ENCODE data around the gene GZMB.
A peak's percentile ranks its signal among the peaks of the same experiment; 100 is the strongest.
"Not testable (repeated sequence)": the region's sequence is repeated elsewhere in the genome, so short reads cannot be mapped to it uniquely, and the experiment has no call there.

The GZMB gene

GRCh38 chr14:24634158-24634557 is at the start of gene GZMB:
Gene GZMB (minus strand): TSS chr14:24634190. CDS start chr14:24634160, 30 bp downstream.
- peak; percentile 87 for DNase-seq

GRCh38 chr14:24681056-24681455 is 47.1 kb upstream of the GZMB start:
- no peak for DNase-seq

DNA sequence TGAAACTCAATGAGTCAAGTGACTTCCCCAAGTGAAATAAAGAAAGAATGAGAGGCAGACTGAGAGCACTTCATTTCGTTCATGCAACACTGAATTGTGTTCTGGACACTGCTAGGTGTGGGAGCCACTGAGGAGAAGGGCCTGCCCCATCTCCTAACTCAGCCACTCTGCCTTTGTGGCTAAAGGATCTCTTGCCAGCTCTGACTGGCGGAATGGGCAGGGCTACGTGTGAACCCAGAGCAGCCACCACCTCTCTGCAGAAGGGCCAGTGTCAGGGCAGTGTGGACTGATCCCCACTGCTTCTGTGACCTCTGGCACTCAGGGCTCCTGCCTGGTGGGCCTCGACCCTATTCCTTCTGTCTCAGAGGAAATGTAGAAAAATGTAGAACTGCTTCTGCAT is 46.5 kb upstream of the GZMB start:
- DNase-seq, result no peak

- no peak for DNase-seq
Measured at GRCh38 chr14:24679248-24679961, 45.4 kb upstream of the GZMB start.

GRCh38 chr14:24678801-24679247 is 44.8 kb upstream of the GZMB start:
- peak; percentile 94 for DNase-seq

DNA sequence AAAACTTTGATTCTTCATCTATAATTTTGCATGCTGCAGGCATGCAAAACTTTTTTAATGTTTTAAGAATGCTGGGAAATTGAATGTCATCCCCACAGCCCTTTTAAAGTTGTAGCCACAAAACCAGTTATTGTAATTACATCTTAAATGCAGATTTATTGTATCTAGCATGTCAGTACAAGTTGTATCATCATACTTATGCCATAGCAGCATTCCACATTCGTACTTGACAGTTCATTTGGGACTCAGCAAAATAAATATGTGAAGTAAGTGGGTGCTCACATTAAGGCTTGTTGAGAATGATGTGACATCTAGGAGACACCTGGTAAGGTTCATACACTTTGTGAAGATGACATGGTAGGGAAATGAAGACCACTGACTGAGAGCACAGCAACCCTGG is 44.0 kb upstream of the GZMB start:
- DNase-seq, result no peak

- peak; percentile 76 for DNase-seq
Measured at GRCh38 chr14:24674204-24674970, 40.4 kb upstream of the GZMB start.

- peak; percentile 93 for DNase-seq
Measured at GRCh38 chr14:24673534-24674203, 39.7 kb upstream of the GZMB start.

DNA sequence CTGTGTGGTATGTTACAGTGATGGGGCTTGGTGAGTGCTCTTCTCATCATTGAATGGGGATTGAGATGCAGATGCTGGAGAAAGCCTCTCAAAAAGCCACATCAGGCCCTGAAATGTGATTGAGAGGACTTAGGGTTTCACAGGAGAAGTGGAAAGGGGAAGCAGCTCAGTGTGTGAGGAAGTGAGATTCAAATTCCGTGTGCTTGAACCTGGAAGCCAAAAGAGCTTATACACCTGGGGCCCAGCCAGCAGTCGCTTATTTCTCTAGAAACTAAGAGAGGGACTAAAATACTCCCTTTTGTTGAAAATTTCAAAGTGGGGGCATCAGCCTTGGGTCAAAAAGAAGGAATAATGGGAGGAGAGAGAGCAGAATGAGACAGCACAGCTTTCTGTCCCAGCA is 39.1 kb upstream of the GZMB start:
- peak; percentile 24 for DNase-seq

DNA sequence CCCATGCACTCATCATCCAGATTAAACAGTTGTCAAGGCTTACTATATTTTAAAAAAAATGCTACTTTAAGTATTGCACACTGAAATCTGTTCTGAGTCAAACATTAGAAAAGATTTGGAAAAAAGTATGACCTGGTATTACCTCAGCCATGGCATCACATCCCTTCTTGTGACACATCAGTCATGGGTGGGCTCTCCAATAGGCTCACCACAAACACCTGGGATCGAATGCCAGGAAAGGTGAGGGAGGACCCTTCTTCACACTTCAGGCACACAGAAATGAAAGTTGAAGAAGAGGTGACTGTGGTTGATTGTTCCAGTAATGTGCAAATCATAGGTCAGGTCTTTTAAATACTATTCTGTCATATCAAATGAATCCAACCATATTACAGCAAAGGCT is 36.6 kb upstream of the GZMB start:
- DNase-seq, result peak; percentile 69

DNA sequence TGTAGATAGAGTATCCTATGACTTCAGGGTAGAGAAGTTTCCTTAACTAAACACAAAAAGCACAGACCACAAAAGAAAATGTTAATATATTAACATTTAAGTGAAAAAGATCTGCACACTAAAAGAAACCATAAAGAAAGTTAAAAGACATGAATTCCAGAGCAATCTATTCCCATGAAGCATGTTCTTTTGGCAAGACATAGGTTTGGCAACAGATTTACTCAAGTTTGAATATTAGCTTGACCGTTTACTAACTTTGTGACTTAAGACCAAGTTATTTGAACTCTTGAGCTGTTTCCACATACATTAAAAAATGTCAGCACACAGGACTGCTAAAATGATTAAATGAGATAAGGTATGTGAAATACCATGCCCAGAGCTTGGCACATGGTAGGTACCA is 35.7 kb upstream of the GZMB start:
- DNase-seq, result no peak

DNA sequence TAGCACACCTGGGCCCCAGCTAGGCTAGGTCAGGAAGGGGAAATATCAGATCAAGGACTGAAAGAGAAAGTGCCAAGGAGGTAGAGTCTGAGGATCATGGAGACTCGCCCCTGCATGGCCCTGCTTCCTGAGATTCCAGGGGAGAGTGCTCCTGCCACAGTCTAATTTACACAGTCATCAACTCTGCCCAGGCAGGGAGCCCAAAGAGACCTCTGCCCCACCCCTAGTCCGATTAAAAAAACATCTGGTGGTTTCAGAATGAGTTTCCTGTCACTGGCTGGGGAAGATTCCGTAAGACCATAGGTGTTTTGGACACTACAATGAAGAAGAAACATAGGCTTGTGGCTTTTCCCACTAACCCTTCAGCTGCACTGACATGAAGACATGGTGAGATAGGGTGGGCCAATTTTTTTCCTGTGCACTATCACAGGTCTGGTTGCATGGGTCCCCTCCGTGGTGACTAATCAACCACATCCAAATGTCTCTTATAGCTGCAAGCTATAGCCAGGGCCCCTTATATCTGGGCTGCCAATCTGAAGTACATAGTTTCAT is 31.5 kb upstream of the GZMB start:
- DNase-seq, result peak; percentile 90

DNA sequence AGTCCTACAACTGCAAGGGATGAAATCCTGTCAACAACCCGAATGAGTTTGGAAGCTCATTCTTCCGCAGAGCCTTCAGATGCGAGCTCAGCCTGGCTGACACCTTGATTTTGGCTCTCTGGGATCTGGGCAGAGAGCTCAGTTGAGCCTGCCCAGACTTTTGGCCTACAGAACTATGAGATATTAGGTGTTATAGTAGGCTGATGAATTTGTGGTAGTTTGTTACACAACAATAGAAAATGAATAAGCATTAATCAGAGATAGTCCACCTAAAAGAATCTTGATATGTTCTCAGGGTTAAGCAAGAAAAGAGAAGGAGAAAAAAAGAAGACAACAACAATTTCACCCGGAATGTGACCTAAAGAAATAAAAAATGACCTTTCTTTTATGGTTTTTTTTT is 30.4 kb upstream of the GZMB start:
- DNase-seq, result no peak

GRCh38 chr14:24662753-24663152 is 28.8 kb upstream of the GZMB start:
- peak; percentile 20 for DNase-seq

DNA sequence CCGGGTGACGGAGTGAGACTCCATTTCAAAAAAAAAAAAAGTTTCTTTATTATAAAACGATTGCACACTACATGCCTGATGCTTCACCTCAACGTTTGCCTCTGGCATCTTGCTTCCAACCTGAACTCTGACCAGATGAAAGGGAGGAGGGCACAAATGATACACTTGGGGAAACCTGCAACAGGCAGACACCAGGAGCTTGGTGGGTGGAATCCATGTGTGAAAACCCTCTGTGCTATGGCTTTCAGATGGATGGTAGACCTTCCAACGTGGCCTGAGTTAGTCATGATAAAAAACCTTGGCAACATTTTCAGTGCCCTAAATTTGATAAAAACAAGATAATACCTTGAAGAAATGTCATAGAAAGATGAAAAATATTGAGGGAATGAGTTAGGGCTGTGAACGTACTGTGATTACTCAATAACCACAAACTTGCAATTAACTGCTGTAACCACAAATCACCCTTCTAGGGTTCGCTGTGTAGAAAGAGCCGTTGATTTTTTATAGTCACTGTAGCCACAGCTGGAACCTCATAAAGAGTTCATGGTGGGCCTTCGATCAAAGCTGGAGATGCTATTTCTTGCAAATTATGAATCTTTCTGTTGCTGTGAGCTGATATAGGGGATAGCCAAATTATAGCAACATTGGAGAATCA is 26.1 kb upstream of the GZMB start:
- peak; percentile 67 for DNase-seq

GRCh38 chr14:24648361-24648760 is 14.4 kb upstream of the GZMB start:
- not testable (repeated sequence) for DNase-seq

DNA sequence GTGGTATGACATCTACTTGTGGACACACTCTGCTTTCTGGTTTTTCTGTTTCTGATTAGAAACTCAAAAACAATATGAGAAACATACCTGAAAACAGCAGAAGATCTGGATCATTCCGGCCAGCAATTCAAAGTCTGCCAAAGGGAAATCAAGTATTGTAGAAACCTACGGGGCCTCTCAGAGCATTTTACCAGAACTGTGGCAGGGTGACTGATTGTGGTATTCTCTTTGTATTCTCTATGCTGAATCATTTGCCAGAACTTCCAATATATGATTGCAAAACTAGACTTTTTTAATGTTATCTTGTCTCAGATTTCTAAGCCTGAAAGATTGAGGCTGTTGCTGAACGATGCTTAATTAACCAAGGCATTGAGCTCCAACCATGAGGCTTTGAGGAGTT is 5.9 kb upstream of the GZMB start:
- no peak for DNase-seq

- no peak for DNase-seq
Measured at GRCh38 chr14:24639270-24639669, 5.3 kb upstream of the GZMB start.

DNA sequence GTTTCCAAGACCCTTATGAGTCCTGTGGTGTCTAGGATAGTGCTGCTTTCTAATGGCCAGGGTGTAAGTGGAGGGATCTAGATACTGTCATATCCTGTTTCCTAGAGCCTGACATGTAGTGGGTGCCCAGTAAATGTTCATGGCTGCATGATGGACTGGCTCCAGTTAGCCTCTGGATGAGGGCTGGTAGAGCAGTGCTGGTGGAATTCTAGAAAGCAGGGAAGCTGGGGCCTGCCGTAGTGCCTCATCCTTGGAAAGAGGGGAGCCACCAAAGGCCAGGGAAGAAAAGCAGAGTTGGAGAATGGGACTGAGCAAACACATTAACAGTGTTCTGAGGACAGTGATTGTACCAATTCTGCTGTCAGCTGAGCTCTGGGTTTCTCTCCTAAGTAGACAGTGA is 637 bp downstream of the GZMB start:
- no peak for DNase-seq

- no peak for DNase-seq
Measured at GRCh38 chr14:24632761-24633160, 1.2 kb downstream of the GZMB start.

DNA sequence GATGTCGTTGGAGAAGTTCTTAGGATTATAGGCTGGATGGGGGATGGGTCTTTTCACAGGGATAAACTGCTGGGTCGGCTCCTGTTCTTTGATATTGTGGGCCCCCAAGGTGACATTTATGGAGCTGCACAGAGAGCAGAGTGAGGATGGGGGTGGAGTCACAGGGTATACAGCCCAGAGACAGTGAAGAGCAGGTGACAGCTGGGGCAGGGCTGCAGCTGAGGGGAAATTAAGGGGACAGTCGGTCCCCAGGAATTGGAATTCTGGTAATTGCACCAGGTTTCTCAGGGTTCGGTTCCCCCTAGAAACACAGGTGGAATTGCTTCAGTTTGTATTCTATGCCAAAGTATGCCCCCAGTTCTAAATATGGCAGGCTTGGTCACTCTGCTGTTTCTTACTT is 1.7 kb downstream of the GZMB start:
- no peak for DNase-seq

- no peak for DNase-seq
Measured at GRCh38 chr14:24631749-24632335, 2.1 kb downstream of the GZMB start.

Measured in activated CD4-positive, alpha-beta T cell treated with anti-CD3 and anti-CD28 coated beads, Interleukin-10, Interleukin-2, amounts not matched to agents 100 ng/mL and 50 ng/mL, durations not matched to agents 16 hours and 8 hours (primary cell).